GM18517 (cell line): Measurements from ENCODE around the gene ZNF883.
"Not testable (repeated sequence)": the region's sequence is repeated elsewhere in the genome, so short reads cannot be mapped to it uniquely, and the experiment has no call there.

Experiments
- ATAC-seq: cut with Tn5 transposase; IDR thresholded peaks from one replicate; pipeline ENCODE4 v1.9.1; 2021; ENCODE audit warnings: mild to moderate bottlenecking, moderate library complexity; ENCODE audit not compliant: unreplicated experiment

ZNF883 gene

DNA sequence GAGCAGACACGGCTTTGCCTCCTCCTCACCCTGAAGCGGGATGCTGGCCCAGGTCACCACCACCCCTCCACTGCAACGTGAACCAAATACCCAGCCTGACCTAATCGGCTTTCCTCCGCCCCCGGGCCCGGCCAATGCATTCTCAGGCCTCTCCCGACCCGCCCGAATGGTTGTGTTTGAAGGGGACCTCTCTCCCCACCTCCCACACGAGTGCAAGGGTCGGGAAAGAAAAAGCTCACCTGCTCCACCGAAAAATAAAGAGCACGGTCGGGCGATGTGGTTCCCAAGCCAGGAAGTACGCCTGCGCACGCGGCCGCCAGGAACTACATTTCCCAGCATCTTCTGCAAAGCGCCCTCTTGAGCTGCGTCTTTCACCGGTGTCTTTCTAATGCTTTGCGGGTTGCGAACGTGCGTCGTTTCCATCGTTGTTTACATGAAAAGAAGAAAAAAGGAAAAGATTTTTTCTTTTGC lies at the start of gene ZNF883:
Gene ZNF883, minus strand, starts transcription at position 282 of the 471 bp plus-strand sequence.
- ATAC-seq, result no peak

- ATAC-seq, result not testable (repeated sequence)
These were observed 49.3 kb upstream of the ZNF883 start for GRCh38 chr9:113061072-113061850.

GRCh38 chr9:113059581-113060284 lies 47.7 kb upstream of the ZNF883 start:
- not testable (repeated sequence) for ATAC-seq

DNA sequence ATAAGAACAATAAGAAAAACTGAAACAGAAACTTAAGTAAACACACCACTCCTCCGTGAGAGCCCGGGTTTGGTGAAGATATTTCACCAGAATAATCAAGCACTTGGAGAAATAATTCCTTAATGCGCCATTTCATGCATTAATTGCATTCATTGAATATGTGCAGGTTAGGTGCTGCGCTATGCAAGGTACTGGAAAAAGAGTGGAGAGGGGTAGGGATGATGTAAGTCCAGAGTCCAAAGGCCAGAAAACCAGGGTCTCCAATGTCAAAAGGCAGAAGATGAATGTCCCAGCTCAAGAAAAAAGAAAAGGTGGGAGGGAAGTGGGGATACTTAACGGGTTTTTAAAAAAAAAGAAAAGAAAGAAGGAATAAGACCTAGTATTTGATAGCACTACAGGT lies 45.2 kb upstream of the ZNF883 start:
- no peak for ATAC-seq

DNA sequence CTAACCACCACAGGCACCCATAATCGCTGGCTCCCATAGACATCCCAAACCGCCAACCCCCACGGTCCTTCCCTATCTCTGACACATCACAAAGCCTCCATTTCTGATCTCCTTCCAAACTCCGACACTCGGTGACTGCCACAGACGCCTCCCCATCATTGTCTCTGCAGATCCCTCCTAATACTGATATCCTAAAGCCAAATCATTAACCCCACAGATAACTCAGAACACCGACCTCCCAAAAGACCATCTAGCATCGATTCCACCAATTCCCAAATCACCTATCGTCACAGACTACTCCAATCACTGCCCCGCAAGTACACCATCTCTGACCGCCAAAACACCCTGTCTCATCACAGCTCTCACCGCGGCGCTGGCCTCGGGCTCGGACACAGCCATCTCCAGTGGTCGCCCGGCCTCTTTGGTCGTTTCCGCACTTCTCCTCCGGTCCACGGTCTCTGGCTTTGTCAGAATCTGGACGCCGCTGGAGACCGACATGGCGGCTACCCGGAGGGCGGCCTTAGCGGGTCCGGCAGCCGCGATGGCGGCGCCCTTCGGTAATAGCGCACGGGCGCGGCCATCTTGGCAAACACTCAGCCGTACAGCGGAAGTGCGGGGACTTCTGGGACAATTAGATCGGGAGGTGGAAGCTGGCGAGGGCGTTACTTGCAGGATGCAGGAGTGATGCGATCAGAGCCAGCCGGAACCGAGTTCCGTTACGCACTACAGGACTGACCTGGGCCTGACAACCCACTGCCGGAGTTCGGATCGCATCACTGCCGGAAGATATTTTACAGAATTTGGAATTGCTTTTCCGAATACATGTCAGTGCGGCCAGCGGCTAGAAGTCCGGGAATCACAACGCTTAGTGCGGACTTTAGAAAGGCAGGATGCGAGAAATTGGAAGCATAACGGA lies 44.5 kb upstream of the ZNF883 start, which contains the start of gene ZFP37:
Gene ZFP37, minus strand, starts transcription at position 534 of the 916 bp plus-strand sequence. Its CDS starts 36 bp downstream, at position 498.
- ATAC-seq, result peak; percentile 97

GRCh38 chr9:113042884-113043657 lies 31.1 kb upstream of the ZNF883 start:
- no peak for ATAC-seq

DNA sequence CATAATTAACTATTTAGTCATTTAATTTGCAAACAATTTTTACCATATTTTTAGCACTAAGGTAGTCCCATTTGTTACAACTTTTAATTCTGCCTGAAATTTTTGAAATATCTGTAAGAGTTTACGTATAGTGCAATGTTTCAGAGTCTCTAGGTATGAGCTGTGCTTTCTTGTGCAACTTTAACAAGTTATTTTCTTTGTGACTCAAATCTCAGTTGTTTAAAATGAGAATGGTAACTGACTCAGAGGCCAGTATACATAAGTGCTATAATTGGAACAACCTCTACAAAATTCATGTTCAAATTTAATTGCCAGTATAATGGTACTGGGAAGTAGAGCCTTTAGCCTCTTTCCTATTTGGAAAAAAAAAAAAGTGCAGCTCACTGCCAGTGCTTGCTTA lies 14.2 kb upstream of the ZNF883 start:
- ATAC-seq, result no peak

DNA sequence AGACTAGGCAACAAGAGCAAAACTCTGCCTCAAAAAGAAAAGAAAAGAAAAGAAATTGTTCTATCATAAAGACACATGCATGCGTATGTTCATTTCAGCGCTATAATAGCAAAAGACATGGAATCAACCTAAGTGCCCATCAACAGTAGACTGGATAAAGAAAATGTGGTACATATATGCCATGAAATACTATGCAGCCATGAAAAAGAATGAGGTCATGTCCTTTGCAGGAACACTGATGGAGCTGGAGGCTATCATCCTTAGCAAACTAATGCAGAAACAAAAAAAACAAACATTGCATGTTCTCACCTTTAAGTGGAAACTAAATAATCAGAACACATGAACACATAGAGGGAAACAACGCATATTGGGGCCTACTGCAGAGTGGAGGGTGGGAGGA lies 6.3 kb upstream of the ZNF883 start:
- ATAC-seq, result no peak

DNA sequence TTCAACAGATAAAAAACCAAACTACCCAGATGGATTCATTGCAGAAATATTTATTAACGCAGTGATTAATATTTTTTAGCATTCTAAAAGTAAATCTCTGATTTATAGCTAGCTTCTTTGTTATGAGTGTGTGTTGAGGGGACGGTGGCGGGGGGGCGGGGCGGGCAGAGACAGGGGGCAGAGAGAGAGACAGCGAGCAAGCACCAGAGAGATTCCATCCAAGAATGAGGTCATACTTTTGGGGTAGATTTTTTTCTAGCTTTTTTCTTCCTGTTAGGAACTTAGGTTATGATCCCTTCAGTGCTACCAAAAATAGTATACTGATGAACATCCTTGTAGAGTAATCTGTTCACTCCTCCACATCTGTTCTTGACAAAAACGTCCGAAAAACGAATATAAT lies 500 bp upstream of the ZNF883 start:
- ATAC-seq, result no peak

DNA sequence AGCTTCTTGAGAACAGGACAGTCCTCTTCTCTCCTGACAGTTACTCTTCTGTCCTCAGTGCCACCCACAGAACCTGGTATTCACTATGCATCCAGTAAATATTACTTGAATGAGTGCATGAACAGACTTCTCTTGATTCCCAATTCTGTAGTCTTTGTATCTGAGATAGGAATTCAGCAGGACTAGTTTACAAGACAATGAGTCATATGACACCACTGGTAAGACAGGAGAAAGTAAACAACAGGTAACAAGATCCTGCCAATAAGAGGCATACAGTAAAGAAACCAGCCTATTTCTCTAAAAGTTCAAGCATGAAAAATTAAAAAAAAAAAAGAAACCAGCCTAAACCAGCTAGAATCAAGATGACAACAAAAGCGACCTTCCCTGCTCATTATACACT lies 6.2 kb downstream of the ZNF883 start:
- no peak for ATAC-seq

DNA sequence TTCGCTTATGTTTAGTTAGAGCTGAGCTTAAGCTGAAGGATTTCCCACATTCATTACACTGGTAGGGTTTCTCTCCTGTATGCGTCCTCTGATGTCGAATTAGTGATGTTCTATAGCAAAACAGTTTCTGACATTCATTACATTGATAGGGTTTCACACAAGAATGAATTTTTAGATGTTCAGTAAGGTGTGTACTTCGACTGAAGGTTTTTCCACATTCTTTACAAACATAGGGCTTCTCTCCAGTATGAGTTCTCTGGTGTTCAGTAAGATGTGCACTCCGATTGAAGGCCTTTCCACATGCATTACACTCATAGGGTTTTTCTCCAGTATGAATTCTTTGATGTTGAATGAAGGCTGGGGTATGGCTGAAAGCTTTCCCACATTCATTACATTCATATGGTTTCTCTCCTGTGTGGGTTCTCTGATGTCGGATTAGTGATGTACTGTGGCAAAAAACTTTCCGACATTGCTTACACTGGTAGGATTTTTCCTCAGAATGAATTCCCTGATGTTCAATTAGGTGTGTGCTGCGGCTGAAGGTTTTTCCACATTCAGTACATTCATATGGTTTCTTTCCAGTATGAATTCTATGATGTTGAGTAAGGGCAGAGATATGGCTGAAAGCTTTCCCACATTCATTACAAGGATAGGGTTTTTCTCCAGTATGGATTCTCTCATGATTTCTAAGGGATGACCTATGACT lies 14.6 kb downstream of the ZNF883 start:
- ATAC-seq, result no peak

DNA sequence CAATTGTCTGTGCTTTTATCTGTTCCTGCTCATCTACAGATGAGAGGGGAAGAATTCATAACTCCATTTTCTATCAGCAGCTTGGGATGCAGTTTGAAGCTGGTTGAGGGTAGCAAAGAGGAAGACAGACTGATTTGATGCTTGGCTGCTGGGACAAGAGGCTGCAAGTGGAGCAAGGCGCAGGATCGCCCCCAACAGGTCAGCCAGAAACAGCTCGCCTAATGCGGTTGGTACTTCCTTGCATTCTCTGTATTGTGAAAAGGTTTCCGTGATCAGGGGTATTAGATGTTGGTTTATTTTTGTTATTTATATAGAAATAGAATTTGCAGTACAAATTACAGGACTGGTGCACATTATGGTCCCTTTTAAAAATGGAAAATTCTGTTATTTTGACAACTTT lies 40.6 kb downstream of the ZNF883 start:
- ATAC-seq, result no peak

DNA sequence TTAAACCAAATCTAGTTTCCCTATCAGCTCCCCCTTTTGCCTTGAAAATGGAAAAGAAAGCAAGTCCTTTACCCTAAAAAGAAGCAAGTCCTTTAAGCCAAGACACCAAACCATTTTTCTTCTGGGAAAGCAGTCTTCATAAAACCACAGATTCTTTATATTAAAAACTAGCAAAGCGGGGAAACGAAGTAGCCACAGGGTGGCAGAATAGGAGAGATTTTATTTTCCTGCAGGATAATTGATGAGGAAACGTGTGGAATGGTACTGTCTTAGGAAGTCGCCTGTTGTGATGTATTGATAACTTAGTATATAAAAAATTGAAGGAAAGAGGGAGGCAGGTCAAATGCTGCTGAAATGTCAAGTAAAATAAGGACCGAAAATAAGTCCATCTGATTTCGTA lies 41.1 kb downstream of the ZNF883 start:
- no peak for ATAC-seq

DNA sequence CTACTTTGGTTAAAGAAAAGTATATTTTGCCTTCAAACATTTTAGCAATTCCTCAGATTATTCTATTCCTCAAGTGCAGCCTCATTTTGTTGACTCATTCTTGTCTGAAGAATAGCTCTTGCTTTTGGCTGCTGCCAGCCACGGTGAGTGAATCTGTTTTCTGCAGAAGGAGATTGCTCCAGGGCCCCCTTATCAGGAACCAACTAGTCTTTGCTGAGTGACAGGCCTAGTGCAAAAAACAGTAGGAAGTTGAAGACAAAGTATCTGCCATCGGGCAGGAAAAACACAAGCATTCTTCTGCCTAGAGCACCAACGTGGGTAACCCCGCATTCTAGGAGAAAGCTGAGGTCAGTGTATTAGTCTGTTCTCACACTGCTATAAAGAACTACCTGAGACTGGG lies 42.3 kb downstream of the ZNF883 start:
- no peak for ATAC-seq

GRCh38 chr9:112955550-112955949 lies 56.4 kb downstream of the ZNF883 start:
- ATAC-seq, result no peak

DNA sequence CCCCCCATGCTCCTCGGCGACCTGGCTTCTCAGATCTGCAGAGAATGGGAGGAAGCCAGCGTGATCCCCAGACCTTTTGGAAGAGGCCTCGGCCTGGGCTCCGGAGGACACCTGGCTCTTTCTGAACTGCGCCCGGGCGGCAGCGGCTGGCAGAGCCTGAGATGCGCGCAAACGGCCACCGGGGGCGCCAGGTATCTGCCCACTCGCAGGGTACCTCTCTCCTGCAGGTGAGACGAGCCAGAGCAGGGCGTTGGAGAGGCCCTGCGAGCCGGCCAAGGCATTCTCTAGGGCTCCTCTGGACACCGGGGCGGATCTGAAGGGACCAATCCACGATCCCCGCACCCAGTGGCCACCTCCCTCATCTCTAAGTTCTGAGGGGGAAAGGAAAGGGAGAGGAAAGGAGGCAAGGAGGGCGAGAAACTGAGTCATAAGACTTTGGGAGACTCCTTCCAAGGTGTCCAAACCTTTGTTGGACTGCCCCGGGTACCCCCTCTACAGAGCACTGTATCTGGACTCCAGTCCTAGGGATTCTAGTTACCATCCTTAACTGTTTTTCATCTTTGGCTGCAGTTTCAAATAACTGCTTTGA lies 66.3 kb downstream of the ZNF883 start:
- ATAC-seq, result no peak

GRCh38 chr9:112939418-112939817 lies 72.6 kb downstream of the ZNF883 start:
- no peak for ATAC-seq

- ATAC-seq, result no peak
These were observed 78.3 kb downstream of the ZNF883 start for GRCh38 chr9:112933696-112934095.

- ATAC-seq, result no peak
These were observed 86.8 kb downstream of the ZNF883 start for GRCh38 chr9:112925058-112925641.
